Fibroblast of lung (primary cell): Measurements from ENCODE around the gene EGLN3. TPM values are rescaled to one million over a fixed set of nuclear protein-coding genes. Genes with fewer than 3 reads are reported as not detected.

Experiments
- DNase-seq, 2 donors: peaks; one replicate each; pipeline versions ENCODE4 v3.0.0 to v3.0.0-alpha.2; 2010; ENCODE audit warnings: low read depth in 2 of 2
- H2AFZ ChIP-seq: 2 replicates; pipeline ENCODE4 v1.5.1; 2012; ENCODE audit warnings: low read length, control low read depth, inconsistent platforms
- H3K27ac ChIP-seq: 2 replicates; pipeline ENCODE4 v1.5.1; 2011; ENCODE audit warnings: low read length, control low read depth; ENCODE audit not compliant: insufficient read depth
- H3K27me3 ChIP-seq: 2 replicates; pipeline ENCODE4 v1.5.1; 2011; ENCODE audit warnings: mild to moderate bottlenecking, low read length; ENCODE audit not compliant: control insufficient read depth, insufficient read depth
- H3K36me3 ChIP-seq: 2 replicates; pipeline ENCODE4 v1.5.1; 2011; ENCODE audit warnings: low read length; ENCODE audit not compliant: control insufficient read depth, insufficient read depth
- H3K4me1 ChIP-seq: 2 replicates; pipeline ENCODE4 v1.5.1; 2011; ENCODE audit warnings: low read length; ENCODE audit not compliant: control insufficient read depth, insufficient read depth; ENCODE audit errors: extremely low read depth
- H3K4me2 ChIP-seq: 2 replicates; pipeline ENCODE4 v1.5.1; 2011; ENCODE audit warnings: low read length, control low read depth; ENCODE audit not compliant: insufficient read depth; ENCODE audit errors: extremely low read depth
- H3K4me3 ChIP-seq, 4 experiments: fragments of 200-600 bp in 1 of 4; sonication (generic) in 1 of 4; replicated peaks in 1 of 4; 2 replicates each; pipeline ENCODE4 v1.5.1; 2011 to 2016; ENCODE audit warnings: low read length in 4 of 4, low read depth in 3 of 4, mild to moderate bottlenecking in 3 of 4, control low read depth in 2 of 4, inconsistent platforms in 1 of 4, mixed read lengths in 1 of 4; ENCODE audit not compliant: insufficient read depth in 1 of 4; ENCODE audit errors: control extremely low read depth in 1 of 4
- H3K79me2 ChIP-seq: 2 replicates; pipeline ENCODE4 v1.5.1; 2012; ENCODE audit warnings: mild to moderate bottlenecking, low read length, inconsistent platforms; ENCODE audit not compliant: control insufficient read depth, insufficient read depth
- H3K9ac ChIP-seq: 2 replicates; pipeline ENCODE4 v1.5.1; 2011; ENCODE audit warnings: mild to moderate bottlenecking, low read length, control low read depth; ENCODE audit not compliant: insufficient read depth
- H3K9me3 ChIP-seq: 2 replicates; pipeline ENCODE4 v1.5.1; 2012; ENCODE audit warnings: low read depth, low read length; ENCODE audit not compliant: control insufficient read depth, insufficient read depth
- H4K20me1 ChIP-seq: 2 replicates; pipeline ENCODE4 v1.5.1; 2011; ENCODE audit warnings: low read length; ENCODE audit not compliant: control insufficient read depth, insufficient read depth; ENCODE audit errors: extremely low read depth
- CTCF ChIP-seq, 2 donors: IDR thresholded peaks in 1 of 2; conservative IDR thresholded peaks in 1 of 2; 1 replicate in 1 of 2; 2 replicates in 1 of 2; pipeline ENCODE4 v1.5.1; 2011 to 2012; ENCODE audit warnings: low read length in 2 of 2, control low read depth in 1 of 2, inconsistent platforms in 1 of 2, low read depth in 1 of 2, mild to moderate bottlenecking in 1 of 2
- EZH2 ChIP-seq: IDR thresholded peaks from 2 replicates; pipeline ENCODE4 v1.5.1; 2012; ENCODE audit warnings: low read length, control low read depth, mild to moderate bottlenecking; ENCODE audit errors: missing control alignments
- polyA plus RNA-seq, 2 donors: library from polyadenylated mRNA; depleted of rRNA in 1 of 2; stranded (reverse) in 1 of 2; unstranded in 1 of 2; fragments of >200 nt; gene quantifications; 2 replicates each; pipeline ENCODE4 v1.2.1, GENCODE V29; 2011 to 2012; ENCODE audit warnings: missing spikeins in 1 of 2
- total RNA-seq: library from RNA; depleted of rRNA; stranded (reverse); fragments of >200 nt; gene quantifications from 2 replicates; pipeline ENCODE4 v1.2.1, GENCODE V29; 2014

Gene EGLN3
- total and polyA plus RNA-seq, 2 donors (not counting 1 experiment from before 2014, with no cell fraction given): 0.08 to 0.66 TPM

- Histone ChIP-seq H3K27me3 (no peaks in the 10 kb centered on the region), H3K4me2 (no peak overlapping the region), H3K27ac (no peak overlapping the region), H3K9me3 (no peaks in the 10 kb centered on the region), H3K4me3 (no peak overlapping the region), H4K20me1 (no peaks in the 10 kb centered on the region), H3K36me3 (no peaks in the 10 kb centered on the region), H3K79me2 (no peaks in the 10 kb centered on the region), H3K9ac (no peak overlapping the region), H2AFZ (no peak overlapping the region), H3K4me1 (no peaks in the 10 kb centered on the region)
- DNase-seq: no peak
- TF ChIP-seq EZH2: no peak
- no peak for TF ChIP-seq CTCF (conservative IDR thresholded peaks at IDR 0.05 in 1 of 2, IDR thresholded peaks at IDR 0.05 in 1 of 2; ENCODE audit: low read depth in 1 of 2, low read length in 2 of 2)
Observed at GRCh38 chr14:33997611-33998010, 46.7 kb upstream of the EGLN3 start.

- Histone ChIP-seq H3K9ac (no peak overlapping the region), H3K36me3 (no peaks in the 10 kb centered on the region), H3K4me2 (no peak overlapping the region), H3K4me3 (no peak overlapping the region), H2AFZ (no peak overlapping the region), H3K27me3 (no peaks in the 10 kb centered on the region), H3K79me2 (no peaks in the 10 kb centered on the region), H3K4me1 (no peaks in the 10 kb centered on the region), H3K9me3 (no peaks in the 10 kb centered on the region), H4K20me1 (no peaks in the 10 kb centered on the region), H3K27ac (no peak overlapping the region)
- no peak for DNase-seq
- TF ChIP-seq CTCF (conservative IDR thresholded peaks at IDR 0.05 in 1 of 2, IDR thresholded peaks at IDR 0.05 in 1 of 2; ENCODE audit: low read depth in 1 of 2, low read length in 2 of 2) (no peak), EZH2 (no peak)
Observed at GRCh38 chr14:33996462-33996861, 45.6 kb upstream of the EGLN3 start.

GRCh38 chr14:33993246-33993645, 42.4 kb upstream of the EGLN3 start:
- H2AFZ ChIP-seq: no peak overlapping the region
- no peaks in the 10 kb centered on the region for H3K79me2 ChIP-seq
- H3K9ac ChIP-seq: no peak overlapping the region
- H4K20me1 ChIP-seq: no peaks in the 10 kb centered on the region
- H3K4me2 ChIP-seq: no peak overlapping the region
- H3K27ac ChIP-seq: no peak overlapping the region
- no peak overlapping the region for H3K4me3 ChIP-seq
- no peaks in the 10 kb centered on the region for H3K36me3 ChIP-seq
- H3K4me1 ChIP-seq: no peaks in the 10 kb centered on the region
- no peaks in the 10 kb centered on the region for H3K9me3 ChIP-seq
- no peak for TF ChIP-seq EZH2
- peak in 1 of 2 donors; percentile 44 for DNase-seq
- no peaks in the 10 kb centered on the region for H3K27me3 ChIP-seq
